ENCODE results near the gene RNASE13.

DNA sequence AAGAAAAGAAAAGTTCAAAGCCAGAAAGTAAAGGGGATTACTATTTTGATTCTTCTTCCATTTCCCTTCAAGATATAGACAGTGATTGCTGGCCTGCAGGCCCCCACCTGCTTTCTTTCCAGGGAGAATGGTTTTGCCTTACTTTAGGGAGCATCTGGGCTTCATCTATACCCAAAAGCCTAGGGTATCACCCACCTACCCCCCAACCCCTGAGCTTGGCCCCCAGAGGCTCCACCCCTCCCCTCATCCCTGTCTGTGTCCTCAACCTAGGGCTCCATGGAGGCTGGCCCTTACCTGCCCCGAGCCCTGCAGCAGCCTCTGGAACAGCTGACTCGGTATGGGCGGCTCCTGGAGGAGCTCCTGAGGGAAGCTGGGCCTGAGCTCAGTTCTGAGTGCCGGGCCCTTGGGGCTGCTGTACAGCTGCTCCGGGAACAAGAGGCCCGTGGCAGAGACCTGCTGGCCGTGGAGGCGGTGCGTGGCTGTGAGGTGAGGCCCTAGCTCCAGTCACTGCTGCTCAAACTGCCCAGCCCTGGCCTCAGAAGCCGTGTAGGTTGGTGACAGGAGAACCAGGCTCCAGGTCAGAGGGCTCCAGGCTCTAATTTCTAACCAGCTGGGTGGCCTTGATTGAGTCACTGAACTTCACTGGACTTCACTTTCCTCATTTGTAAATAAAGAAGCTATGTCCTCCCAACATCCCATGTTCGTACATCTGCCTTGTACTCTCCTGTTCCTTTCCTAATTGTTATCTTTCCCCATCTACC, 49.1 kb upstream of the RNASE13 start:
- TF ChIP-seq, protein P1, sequence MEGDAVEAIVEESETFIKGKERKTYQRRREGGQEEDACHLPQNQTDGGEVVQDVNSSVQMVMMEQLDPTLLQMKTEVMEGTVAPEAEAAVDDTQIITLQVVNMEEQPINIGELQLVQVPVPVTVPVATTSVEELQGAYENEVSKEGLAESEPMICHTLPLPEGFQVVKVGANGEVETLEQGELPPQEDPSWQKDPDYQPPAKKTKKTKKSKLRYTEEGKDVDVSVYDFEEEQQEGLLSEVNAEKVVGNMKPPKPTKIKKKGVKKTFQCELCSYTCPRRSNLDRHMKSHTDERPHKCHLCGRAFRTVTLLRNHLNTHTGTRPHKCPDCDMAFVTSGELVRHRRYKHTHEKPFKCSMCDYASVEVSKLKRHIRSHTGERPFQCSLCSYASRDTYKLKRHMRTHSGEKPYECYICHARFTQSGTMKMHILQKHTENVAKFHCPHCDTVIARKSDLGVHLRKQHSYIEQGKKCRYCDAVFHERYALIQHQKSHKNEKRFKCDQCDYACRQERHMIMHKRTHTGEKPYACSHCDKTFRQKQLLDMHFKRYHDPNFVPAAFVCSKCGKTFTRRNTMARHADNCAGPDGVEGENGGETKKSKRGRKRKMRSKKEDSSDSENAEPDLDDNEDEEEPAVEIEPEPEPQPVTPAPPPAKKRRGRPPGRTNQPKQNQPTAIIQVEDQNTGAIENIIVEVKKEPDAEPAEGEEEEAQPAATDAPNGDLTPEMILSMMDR (conservative IDR thresholded peaks at IDR 0.05; ENCODE audit: low read length) = no peak
- TF ChIP-seq EZH2phosphoT487 (IDR thresholded peaks at IDR 0.05; ENCODE audit: borderline replicate concordance, low read depth, low read length) = no peak
